ENCODE measurements around the gene LIPC.

Gene LIPC

GRCh38 chr15:58441376-58442070, 9.7 kb downstream of the LIPC start:
- Histone ChIP-seq H3K4me3 (ENCODE audit: insufficient read depth, low read depth, low read length, poor library complexity, severe bottlenecking) (no peak overlapping the region), H3K27me3 (replicated peaks; ENCODE audit: control insufficient read depth, insufficient read depth, low read length, poor library complexity, severe bottlenecking) (no peaks in the 10 kb centered on the region), H3K27ac (ENCODE audit: insufficient read depth, low read length, poor library complexity, severe bottlenecking) (no peak overlapping the region), H3K36me3 (ENCODE audit: control insufficient read depth, insufficient read depth, low read length) (no peaks in the 10 kb centered on the region), H3K4me1 (ENCODE audit: control insufficient read depth, insufficient read depth, low read length, poor library complexity, severe bottlenecking) (no peaks in the 10 kb centered on the region), H3K9me3 (ENCODE audit: control insufficient read depth, low read length) (no peaks in the 10 kb centered on the region)
- no peak for DNase-seq

- Histone ChIP-seq H3K4me3 (ENCODE audit: insufficient read depth, low read depth, low read length, poor library complexity, severe bottlenecking) (no peak overlapping the region), H3K4me1 (ENCODE audit: control insufficient read depth, insufficient read depth, low read length, poor library complexity, severe bottlenecking) (no peaks in the 10 kb centered on the region), H3K36me3 (ENCODE audit: control insufficient read depth, insufficient read depth, low read length) (no peaks in the 10 kb centered on the region), H3K27me3 (replicated peaks; ENCODE audit: control insufficient read depth, insufficient read depth, low read length, poor library complexity, severe bottlenecking) (no peaks in the 10 kb centered on the region), H3K27ac (ENCODE audit: insufficient read depth, low read length, poor library complexity, severe bottlenecking) (no peak overlapping the region), H3K9me3 (ENCODE audit: control insufficient read depth, low read length) (no peaks in the 10 kb centered on the region)
- DNase-seq: no peak
These were observed 10.3 kb downstream of the LIPC start for GRCh38 chr15:58442122-58442521.

- Histone ChIP-seq H3K4me1 (ENCODE audit: control insufficient read depth, insufficient read depth, low read length, poor library complexity, severe bottlenecking) (no peaks in the 10 kb centered on the region), H3K9me3 (ENCODE audit: control insufficient read depth, low read length) (no peaks in the 10 kb centered on the region), H3K27ac (ENCODE audit: insufficient read depth, low read length, poor library complexity, severe bottlenecking) (no peak overlapping the region), H3K36me3 (ENCODE audit: control insufficient read depth, insufficient read depth, low read length) (no peaks in the 10 kb centered on the region), H3K27me3 (replicated peaks; ENCODE audit: control insufficient read depth, insufficient read depth, low read length, poor library complexity, severe bottlenecking) (no peaks in the 10 kb centered on the region), H3K4me3 (ENCODE audit: insufficient read depth, low read depth, low read length, poor library complexity, severe bottlenecking) (no peak overlapping the region)
- DNase-seq: no peak
These were observed 11.5 kb downstream of the LIPC start for GRCh38 chr15:58443308-58443707.

DNA sequence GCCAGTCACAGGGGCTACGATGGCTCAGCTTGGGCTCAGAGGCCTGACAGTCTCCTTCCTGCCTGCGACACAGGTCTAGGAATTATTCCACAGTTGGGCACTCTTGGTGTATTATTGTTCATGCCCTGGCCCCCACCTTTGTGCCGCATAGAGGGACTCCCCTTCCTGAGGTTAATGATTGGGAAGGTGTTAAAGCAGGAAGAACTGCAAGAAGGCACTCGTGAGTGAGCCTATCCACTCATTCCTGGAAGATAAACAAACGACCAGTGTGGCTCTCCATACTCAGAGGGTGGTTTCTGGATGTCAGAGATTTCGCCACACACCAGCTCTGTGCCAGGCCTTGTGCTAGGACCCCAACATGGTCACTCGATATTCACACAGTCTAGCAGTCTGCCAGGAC, 12.3 kb downstream of the LIPC start:
- no peaks in the 10 kb centered on the region for H3K27me3 ChIP-seq (replicated peaks; ENCODE audit: control insufficient read depth, insufficient read depth, low read length, poor library complexity, severe bottlenecking)
- H3K9me3 ChIP-seq (ENCODE audit: control insufficient read depth, low read length): no peaks in the 10 kb centered on the region
- H3K4me1 ChIP-seq (ENCODE audit: control insufficient read depth, insufficient read depth, low read length, poor library complexity, severe bottlenecking): no peaks in the 10 kb centered on the region
- H3K36me3 ChIP-seq (ENCODE audit: control insufficient read depth, insufficient read depth, low read length): no peaks in the 10 kb centered on the region
- H3K4me3 ChIP-seq (ENCODE audit: insufficient read depth, low read depth, low read length, poor library complexity, severe bottlenecking): no peak overlapping the region
- DNase-seq: no peak
- no peak overlapping the region for H3K27ac ChIP-seq (ENCODE audit: insufficient read depth, low read length, poor library complexity, severe bottlenecking)

DNA sequence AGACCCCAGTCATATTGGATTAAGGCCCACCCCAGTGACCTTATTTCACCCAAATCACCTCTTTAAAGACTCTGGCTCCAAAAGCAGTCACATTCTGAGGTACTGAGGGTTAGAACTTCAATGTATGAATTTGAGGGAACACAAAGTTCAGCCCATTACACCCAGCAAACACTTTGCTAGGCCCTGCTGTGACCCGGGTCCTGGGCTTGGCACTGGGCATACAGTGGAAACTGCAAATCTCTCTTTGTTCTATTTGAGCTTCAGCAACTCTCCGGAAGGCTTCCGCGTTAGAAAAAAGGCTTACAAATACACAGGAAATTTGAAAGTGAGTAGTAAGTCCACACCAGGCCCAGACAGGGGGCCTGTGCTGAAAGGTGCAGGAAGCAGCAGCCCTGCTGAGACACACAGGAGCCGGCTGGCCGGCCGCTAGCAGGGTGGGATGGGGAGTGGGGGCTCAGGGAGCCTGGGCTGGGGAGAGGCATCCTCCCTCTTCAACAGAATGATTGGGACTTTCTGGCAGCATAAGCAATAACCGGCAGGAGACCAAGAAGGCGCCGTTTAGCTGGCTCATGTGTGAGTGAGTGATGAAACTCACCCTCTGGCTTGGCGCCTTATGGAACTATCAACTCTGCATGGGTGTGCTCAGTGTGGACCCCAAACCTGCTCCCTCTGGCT, 13.0 kb downstream of the LIPC start:
- DNase-seq: no peak
- Histone ChIP-seq H3K27ac (ENCODE audit: insufficient read depth, low read length, poor library complexity, severe bottlenecking) (no peak overlapping the region), H3K4me1 (ENCODE audit: control insufficient read depth, insufficient read depth, low read length, poor library complexity, severe bottlenecking) (no peaks in the 10 kb centered on the region), H3K4me3 (ENCODE audit: insufficient read depth, low read depth, low read length, poor library complexity, severe bottlenecking) (no peak overlapping the region), H3K9me3 (ENCODE audit: control insufficient read depth, low read length) (no peaks in the 10 kb centered on the region), H3K27me3 (replicated peaks; ENCODE audit: control insufficient read depth, insufficient read depth, low read length, poor library complexity, severe bottlenecking) (no peaks in the 10 kb centered on the region), H3K36me3 (ENCODE audit: control insufficient read depth, insufficient read depth, low read length) (no peaks in the 10 kb centered on the region)

- DNase-seq: no peak
- H3K4me3 ChIP-seq (ENCODE audit: insufficient read depth, low read depth, low read length, poor library complexity, severe bottlenecking): no peak overlapping the region
- no peaks in the 10 kb centered on the region for H3K27me3 ChIP-seq (replicated peaks; ENCODE audit: control insufficient read depth, insufficient read depth, low read length, poor library complexity, severe bottlenecking)
- no peaks in the 10 kb centered on the region for H3K4me1 ChIP-seq (ENCODE audit: control insufficient read depth, insufficient read depth, low read length, poor library complexity, severe bottlenecking)
- H3K27ac ChIP-seq (ENCODE audit: insufficient read depth, low read length, poor library complexity, severe bottlenecking): no peak overlapping the region
- no peaks in the 10 kb centered on the region for H3K9me3 ChIP-seq (ENCODE audit: control insufficient read depth, low read length)
- no peaks in the 10 kb centered on the region for H3K36me3 ChIP-seq (ENCODE audit: control insufficient read depth, insufficient read depth, low read length)
These were observed 14.1 kb downstream of the LIPC start for GRCh38 chr15:58445865-58446264.

GRCh38 chr15:58446521-58446920, 14.7 kb downstream of the LIPC start:
- no peaks in the 10 kb centered on the region for H3K36me3 ChIP-seq (ENCODE audit: control insufficient read depth, insufficient read depth, low read length)

DNA sequence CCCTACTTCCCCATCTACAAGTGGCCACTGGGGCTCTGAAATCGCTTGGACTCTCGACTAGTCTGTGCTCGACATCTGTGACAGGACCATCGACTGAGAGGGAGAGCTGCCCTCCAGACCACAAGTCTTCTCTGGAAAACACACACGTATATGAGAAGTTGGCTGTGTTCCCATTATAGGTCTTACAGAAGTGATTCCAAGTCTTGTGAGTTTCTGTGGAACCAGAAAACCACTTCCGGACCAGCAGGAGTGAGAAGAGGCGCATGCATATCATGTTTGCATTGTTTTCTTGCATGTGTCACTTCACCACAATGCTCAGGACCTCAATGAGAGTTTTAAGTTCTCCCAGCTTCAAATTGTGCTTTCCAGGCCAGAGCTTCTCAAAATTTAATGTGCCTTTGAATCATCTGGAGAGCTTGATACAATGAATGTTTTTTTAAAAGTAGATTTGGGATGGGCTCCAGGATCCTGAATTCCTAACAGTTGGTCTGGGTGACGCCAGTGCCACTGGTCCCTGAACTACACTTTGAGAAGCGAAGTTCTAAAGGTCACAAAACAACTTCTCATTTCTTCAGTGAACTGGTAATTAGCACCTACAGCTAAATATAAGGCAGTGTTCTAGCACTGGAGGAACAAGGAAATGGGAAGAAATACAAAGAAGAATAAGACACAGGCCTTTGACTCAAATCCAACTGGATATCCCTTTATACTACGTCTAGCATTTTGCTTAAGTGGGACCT, 15.7 kb downstream of the LIPC start:
- Histone ChIP-seq H3K27me3 (replicated peaks; ENCODE audit: control insufficient read depth, insufficient read depth, low read length, poor library complexity, severe bottlenecking) (no peaks in the 10 kb centered on the region), H3K4me3 (ENCODE audit: insufficient read depth, low read depth, low read length, poor library complexity, severe bottlenecking) (no peak overlapping the region), H3K4me1 (ENCODE audit: control insufficient read depth, insufficient read depth, low read length, poor library complexity, severe bottlenecking) (no peaks in the 10 kb centered on the region), H3K36me3 (ENCODE audit: control insufficient read depth, insufficient read depth, low read length) (no peaks in the 10 kb centered on the region), H3K27ac (ENCODE audit: insufficient read depth, low read length, poor library complexity, severe bottlenecking) (no peak overlapping the region), H3K9me3 (ENCODE audit: control insufficient read depth, low read length) (no peaks in the 10 kb centered on the region)
- no peak for DNase-seq

More at GRCh38 chr15:58446521-58446920, 14.7 kb downstream of the LIPC start:
- Histone ChIP-seq H3K4me1 (ENCODE audit: control insufficient read depth, insufficient read depth, low read length, poor library complexity, severe bottlenecking) (no peaks in the 10 kb centered on the region), H3K27ac (ENCODE audit: insufficient read depth, low read length, poor library complexity, severe bottlenecking) (no peak overlapping the region), H3K9me3 (ENCODE audit: control insufficient read depth, low read length) (no peaks in the 10 kb centered on the region), H3K4me3 (ENCODE audit: insufficient read depth, low read depth, low read length, poor library complexity, severe bottlenecking) (no peak overlapping the region), H3K27me3 (replicated peaks; ENCODE audit: control insufficient read depth, insufficient read depth, low read length, poor library complexity, severe bottlenecking) (no peaks in the 10 kb centered on the region)
- DNase-seq: no peak

DNA sequence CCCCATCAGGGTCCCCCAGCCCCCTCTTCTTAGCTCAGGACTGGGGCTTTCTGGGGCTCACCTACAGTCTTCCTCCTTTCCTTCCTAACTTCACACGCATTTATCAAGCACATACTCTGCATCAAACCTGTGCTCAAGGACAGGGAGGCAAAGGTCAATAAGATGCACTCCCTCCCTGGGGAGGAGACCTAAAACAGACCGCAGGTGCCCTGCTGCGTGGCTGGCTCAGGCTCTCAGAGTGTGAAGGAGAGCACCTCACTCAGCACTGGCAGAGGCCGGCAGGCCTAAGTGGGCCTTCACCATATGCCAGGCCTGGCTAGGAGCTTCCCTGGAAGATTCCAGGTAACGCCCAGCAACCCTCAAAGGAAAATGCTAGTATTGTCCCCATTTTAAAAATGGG, 16.5 kb downstream of the LIPC start:
- H3K27ac ChIP-seq (ENCODE audit: insufficient read depth, low read length, poor library complexity, severe bottlenecking): no peak overlapping the region
- DNase-seq: no peak
- H3K27me3 ChIP-seq (replicated peaks; ENCODE audit: control insufficient read depth, insufficient read depth, low read length, poor library complexity, severe bottlenecking): no peaks in the 10 kb centered on the region
- H3K4me1 ChIP-seq (ENCODE audit: control insufficient read depth, insufficient read depth, low read length, poor library complexity, severe bottlenecking): no peaks in the 10 kb centered on the region
- H3K4me3 ChIP-seq (ENCODE audit: insufficient read depth, low read depth, low read length, poor library complexity, severe bottlenecking): no peak overlapping the region
- H3K36me3 ChIP-seq (ENCODE audit: control insufficient read depth, insufficient read depth, low read length): no peaks in the 10 kb centered on the region
- H3K9me3 ChIP-seq (ENCODE audit: control insufficient read depth, low read length): no peaks in the 10 kb centered on the region

DNA sequence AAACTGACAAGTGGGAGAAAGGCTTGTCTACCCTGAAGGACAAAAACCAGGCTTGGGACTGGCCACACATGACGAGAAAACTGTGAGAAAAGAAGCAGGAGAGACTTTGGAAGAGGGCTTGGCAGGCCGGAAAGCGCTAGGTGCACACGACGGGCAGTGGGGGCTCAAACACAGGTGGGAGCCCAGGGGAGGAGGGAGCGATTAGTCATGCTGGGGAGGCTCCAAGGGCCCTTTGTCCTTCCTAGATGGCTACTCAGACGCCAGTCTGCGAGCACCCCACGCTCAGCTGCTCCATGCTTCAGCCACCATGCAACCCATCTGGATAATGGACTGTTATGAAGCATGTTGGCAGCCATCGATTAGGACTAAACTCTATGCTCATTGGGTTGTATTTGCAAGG, 17.1 kb downstream of the LIPC start:
- no peak overlapping the region for H3K4me3 ChIP-seq (ENCODE audit: insufficient read depth, low read depth, low read length, poor library complexity, severe bottlenecking)
- H3K27me3 ChIP-seq (replicated peaks; ENCODE audit: control insufficient read depth, insufficient read depth, low read length, poor library complexity, severe bottlenecking): no peaks in the 10 kb centered on the region
- no peaks in the 10 kb centered on the region for H3K4me1 ChIP-seq (ENCODE audit: control insufficient read depth, insufficient read depth, low read length, poor library complexity, severe bottlenecking)
- H3K27ac ChIP-seq (ENCODE audit: insufficient read depth, low read length, poor library complexity, severe bottlenecking): no peak overlapping the region
- DNase-seq: no peak
- no peaks in the 10 kb centered on the region for H3K9me3 ChIP-seq (ENCODE audit: control insufficient read depth, low read length)
- no peaks in the 10 kb centered on the region for H3K36me3 ChIP-seq (ENCODE audit: control insufficient read depth, insufficient read depth, low read length)

Data from effector memory CD4-positive, alpha-beta T cell (primary cell).